ENCODE results near the gene POLD2.

Gene POLD2

DNA sequence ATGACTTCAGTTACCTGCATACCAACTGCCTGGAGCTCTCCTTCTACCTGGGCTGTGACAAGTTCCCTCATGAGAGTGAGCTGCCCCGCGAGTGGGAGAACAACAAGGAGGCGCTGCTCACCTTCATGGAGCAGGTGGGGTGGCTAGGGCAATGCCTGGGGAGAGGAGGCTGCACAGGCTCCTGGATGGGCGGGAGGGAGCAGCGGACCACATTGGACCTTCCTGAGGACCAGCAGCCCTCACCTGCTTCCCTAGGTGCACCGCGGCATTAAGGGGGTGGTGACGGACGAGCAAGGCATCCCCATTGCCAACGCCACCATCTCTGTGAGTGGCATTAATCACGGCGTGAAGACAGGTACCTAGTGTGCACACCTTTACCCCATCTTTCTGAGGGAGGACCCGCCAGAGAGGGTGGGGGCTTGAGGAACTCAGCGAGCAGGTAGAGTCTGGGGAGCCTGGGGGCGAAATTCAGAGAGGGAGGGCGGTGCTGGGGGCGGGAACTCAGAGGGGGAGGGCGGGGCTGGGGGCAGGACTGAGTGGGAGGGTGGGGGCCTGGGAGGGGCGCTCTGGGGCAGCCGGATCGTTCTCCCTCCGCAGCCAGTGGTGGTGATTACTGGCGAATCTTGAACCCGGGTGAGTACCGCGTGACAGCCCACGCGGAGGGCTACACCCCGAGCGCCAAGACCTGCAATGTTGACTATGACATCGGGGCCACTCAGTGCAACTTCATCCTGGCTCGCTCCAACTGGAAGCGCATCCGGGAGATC lies 10.2 kb downstream of the POLD2 start:
- DNase-seq: no peak

DNA sequence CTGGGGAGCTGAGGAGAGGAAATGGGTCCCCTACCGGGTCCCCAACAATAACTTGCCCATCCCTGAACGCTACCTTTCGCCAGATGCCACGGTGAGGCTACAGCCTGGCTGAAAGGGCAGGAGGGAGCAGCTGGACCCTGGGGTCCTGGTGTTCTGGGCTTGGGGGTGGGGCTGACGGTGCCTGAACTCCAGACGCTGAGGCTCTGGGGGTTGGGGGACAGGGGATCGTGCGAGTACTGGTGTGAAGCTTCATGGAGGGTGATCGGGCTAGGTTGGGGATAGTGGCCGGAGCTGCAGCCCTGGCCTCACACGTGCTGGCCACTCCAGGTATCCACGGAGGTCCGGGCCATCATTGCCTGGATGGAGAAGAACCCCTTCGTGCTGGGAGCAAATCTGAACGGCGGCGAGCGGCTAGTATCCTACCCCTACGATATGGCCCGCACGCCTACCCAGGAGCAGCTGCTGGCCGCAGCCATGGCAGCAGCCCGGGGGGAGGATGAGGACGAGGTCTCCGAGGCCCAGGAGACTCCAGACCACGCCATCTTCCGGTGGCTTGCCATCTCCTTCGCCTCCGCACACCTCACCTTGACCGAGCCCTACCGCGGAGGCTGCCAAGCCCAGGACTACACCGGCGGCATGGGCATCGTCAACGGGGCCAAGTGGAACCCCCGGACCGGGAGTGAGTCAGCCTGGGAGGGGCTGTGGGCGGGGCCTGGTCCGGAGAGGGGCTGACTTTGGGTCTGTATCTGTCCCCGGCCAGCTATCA lies 10.9 kb downstream of the POLD2 start:
- no peak for DNase-seq

DNA sequence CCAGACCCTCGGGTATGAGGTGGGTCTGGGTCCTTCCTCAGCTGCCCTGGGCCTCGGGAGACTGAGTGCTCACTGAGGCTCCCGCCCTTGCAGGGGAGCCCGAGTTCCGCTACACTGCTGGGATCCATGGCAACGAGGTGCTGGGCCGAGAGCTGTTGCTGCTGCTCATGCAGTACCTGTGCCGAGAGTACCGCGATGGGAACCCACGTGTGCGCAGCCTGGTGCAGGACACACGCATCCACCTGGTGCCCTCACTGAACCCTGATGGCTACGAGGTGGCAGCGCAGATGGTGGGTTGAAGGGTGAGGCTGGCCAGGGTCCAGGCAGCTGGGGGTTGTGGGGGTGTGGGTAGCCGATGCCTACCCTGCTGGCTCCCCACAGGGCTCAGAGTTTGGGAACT lies 11.6 kb downstream of the POLD2 start:
- DNase-seq: no peak

DNA sequence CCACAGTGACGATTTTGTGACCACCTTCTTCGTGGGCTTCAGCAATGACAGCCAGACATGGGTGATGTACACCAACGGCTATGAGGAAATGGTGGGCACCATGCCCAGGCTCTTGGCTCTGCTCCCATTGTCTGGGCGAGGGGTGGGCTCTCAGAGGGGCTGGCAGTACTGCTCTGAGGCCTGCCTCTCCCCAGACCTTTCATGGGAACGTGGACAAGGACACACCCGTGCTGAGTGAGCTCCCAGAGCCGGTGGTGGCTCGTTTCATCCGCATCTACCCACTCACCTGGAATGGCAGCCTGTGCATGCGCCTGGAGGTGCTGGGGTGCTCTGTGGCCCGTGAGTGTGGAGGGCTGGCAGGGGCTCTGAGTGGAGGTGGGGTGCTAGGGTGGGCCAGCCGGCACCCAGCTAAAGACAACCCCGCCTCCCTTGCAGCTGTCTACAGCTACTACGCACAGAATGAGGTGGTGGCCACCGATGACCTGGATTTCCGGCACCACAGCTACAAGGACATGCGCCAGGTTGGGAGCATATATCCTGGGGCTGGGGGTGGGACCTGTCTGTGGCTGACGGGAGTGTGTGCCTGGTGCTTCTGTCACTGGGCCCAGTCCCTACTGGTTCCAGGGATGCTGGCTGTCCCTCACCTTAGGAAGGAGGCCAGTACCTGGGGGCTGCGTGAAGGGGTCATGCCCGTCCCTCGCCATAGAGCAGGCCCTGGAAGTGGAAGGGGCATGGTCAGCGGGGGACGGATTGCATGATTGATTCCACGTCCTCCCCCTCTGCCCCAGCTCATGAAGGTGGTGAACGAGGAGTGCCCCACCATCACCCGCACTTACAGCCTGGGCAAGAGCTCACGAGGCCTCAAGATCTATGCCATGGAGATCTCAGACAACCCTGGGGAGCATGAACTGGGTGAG lies 12.4 kb downstream of the POLD2 start:
- DNase-seq: no peak

DNA sequence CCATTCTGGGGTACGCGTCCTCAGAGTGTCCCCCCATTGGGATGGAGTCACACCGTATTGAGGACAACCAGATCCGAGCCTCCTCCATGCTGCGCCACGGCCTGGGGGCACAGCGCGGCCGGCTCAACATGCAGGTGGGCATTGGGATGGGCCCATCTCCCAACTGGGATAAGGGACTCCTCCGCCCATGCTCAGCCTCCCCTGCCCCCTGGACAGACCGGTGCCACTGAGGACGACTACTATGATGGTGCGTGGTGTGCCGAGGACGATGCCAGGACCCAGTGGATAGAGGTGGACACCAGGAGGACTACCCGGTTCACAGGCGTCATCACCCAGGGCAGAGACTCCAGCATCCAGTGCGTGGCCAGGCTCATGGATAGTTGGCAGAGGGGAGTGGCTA lies 13.4 kb downstream of the POLD2 start:
- no peak for DNase-seq

DNA sequence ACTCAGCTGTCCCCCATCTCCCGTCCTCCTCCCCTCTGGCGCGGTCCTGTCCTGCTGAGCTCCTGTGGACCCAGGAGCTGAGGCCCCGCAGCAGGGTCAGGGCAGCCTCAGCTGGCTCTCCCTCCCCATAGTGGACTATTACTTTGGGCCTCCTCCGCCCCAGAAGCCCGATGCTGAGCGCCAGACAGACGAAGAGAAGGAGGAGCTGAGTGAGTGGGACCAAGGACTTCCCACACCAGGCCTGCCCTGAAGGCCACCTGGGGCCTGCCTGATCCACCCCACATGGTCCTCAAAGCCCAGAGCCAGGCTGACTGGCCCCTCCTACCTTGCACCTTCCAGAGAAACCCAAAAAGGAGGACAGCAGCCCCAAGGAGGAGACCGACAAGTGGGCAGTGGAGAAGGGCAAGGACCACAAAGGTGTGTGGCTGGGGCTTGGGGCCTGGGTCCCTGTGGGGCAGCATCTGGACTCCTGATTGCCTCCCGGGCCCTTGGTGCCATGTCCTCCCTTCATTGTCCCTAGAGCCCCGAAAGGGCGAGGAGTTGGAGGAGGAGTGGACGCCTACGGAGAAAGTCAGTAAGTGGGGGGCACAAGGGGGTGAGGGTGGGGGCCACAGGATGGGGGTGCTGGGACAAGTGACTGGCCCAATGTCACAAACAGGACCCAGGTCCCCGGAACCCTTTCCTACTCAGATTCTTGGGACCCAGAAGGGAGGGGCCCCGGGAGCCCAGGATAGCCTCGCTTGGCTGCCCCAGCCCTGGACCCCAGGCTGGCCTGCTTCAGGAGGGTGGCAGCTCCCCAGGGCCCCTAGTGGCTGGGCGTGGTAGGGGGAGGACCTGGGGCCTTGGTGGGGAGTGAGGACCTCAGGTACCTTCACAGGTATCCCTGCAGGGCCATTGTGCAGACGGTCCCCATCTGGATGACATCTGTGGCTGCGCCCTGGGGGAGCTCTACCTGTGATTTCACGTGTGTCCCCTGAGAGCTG lies 14.3 kb downstream of the POLD2 start:
- DNase-seq: no peak

DNA sequence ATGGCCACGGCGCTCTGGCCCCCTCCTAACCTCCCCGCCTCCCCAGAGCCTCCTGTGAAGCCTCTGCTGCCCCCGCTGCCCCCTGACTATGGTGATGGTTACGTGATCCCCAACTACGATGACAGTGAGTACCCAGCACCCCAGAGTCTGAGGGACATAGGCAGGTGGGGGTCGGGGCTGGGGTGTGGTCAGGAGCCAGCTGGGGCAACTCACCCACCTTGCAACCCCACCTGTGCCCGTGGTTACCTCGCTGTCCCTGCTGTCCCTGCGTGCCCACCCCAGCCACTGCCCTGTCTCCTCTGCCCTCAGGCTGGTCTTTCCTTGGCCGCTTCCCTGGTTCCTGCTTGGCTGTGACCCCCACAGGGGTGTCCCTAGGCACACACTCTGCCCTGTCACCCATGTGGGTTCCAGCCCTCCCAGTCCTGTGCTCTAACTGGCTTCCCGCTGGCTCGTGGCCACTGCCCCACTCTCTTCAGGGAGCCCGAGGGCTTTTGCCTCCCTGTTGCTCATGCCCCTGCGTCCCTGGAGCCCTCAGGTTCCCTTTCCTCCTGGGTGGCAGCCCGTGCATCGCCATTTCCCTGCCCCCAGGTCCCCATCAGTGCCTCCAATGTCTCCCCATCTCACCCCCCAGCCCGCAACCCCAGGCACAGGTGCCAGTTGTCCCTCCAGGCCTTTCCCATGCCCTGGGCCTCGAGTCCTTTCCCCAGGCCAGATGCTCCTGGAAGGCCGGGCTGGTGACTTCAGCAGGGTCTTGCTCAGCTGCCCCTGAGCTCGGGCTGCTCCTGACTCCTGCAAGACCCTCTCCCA lies 15.2 kb downstream of the POLD2 start:
- no peak for DNase-seq

DNA sequence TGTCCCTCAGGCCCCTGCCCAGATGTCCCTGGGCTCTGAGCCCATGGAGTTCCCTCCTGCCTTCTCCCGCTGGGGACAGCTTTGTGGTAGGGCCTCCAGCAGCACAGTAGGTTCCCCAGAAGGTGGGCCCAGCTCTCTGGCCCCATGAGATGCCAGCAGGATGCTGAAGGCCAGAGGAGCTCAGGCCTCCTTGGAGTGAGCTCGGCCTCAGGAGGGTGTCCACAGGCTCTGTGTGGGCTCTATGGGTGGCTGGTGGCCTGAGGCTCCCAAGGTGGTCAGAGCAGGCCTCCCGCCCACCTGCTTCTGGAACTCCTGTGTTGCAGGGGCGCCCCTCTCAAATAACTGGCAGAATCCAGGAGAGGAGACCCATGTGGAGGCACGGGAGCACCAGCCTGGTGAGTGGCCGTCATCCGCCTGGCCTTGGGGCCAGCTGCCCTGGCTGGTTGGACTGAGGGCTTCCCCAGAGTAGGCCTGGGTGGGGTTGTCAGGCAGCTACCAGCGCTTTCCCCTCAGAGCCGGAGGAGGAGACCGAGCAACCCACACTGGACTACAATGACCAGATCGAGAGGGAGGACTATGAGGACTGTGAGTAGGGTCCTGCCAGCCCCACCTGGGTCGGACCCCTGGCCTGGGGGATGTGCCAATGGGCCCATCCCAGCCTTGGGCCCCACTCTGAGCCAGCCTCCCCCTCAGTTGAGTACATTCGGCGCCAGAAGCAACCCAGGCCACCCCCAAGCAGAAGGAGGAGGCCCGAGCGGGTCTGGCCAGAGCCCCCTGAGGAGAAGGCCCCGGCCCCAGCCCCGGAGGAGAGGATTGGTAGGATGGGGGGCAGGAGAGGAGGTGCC lies 16.0 kb downstream of the POLD2 start:
- DNase-seq: no peak

DNA sequence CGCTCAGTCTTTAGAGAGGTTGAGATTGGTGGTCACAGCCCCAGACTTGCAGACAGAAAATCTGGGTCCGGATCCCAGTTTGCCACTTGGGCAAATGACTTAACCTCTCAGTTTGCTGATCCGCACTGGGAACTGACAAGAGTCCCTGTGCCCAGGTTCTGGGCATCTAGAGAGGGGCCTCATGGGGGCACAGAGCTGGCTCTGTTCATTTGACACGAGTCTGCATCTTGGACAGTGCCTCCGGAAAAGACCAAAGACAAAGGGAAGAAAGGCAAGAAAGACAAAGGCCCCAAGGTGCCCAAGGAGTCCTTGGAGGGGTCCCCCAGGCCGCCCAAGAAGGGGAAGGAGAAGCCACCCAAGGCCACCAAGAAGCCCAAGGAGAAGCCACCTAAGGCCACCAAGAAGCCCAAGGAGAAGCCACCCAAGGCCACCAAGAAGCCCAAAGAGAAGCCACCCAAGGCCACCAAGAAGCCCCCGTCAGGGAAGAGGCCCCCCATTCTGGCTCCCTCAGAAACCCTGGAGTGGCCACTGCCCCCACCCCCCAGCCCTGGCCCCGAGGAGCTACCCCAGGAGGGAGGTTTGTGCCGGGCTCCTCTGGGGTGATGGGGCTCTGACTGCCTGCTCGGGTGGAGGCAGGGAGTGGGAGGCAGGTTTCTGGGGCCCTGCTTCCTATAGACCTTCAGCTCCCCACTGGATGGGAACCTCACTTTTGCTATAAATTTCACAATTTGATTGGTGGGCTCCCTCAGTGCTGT lies 16.9 kb downstream of the POLD2 start:
- no peak for DNase-seq

DNA sequence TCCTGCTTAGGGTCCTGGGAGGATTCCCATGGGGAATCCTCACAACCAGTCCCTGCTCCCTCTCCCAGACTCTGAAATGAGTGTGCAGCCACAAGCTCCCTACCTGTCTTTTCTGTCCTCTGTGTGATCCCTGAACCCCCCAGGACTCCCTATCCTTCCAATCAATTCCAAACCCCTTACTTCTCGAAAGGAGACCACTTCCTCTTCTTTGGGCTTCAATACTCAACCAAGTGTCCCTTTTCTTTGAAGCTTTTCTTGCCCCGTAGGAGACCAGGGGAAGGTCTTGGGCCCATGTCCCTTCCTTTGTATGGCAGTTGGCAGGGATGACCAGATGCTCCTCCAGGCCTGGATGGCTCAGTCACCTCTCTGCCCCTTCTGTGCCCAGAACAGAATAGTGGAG lies 17.5 kb downstream of the POLD2 start:
- no peak for DNase-seq

DNA sequence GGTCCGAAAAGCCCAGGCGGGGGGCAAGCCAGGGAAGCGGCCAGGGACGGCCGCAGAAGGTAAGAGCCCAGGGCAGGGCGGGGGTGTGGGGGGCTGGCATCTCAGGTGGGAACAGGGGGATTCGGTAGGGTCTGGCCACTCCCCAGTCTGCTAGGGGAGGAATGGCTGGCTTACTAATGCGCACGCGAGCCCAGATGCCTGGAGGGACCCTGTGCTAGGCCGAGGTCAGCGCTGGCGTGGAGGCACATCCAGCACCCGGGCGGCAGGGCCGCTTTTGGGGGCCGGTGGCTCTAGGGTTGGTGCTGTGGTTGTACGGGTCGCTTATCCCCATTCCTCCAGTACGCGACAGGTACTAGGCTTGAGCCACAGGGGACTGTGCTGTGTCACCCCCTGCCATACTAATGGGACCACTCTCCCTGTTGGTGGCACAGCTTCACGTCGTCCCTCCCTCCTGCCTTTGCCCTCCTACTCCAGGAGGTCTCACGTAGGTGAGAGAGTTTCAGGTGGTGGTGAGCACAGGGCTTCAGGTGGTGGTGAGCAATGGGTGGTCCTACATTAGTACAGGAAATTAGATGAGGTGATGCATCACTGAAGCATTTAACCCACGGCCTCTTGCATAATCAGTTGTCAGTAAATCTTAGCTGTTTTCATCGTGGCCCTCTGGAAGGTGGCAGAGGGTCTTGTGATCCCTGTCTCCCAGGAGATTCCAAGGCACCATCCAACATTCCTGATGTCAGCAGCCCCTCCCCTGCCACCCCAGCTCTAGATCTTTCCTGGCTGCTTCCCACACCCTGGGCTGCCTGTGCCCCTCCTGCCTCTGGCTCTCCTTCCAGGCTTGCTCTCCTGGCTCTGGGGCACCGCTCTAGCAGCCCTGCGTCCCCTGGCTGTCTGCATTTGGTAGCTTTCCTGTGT lies 18.2 kb downstream of the POLD2 start:
- DNase-seq: peak; percentile 72

DNA sequence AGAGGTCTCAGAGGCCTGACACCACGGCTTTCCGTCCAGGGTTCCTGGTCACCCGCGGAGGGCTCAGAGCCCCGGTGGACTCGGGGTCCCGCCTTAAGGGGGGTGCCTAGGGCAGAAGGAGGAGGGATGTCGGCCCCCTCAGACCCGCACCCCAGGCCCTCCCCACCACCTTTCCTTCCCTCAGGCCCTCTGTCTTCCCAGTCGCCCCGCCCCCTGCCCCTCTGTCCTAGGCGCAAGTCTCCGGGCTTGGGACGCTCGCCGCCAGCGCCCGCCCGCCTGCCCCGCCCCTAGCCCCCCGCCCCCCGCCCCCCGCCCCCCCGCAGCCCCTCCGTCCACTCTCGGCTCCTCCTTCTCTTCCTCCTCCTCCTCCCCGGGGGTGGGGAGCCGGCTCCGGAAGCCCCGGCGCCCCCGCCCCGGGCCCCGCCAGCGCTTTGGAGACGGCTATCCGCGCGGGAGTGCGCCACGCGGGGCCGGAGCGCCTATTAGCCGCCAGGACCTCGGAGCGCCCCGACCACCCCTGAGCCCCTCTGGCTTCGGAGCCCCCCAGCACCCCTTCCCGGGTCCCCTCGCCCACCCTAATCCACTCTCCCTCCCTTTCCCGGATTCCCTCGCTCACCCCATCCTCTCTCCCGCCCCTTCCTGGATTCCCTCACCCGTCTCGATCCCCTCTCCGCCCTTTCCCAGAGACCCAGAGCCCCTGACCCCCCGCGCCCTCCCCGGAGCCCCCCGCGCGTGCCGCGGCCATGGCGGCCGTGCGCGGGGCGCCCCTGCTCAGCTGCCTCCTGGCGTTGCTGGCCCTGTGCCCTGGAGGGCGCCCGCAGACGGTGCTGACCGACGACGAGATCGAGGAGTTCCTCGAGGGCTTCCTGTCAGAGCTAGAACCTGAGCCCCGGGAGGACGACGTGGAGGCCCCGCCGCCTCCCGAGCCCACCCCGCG lies 19.2 kb downstream of the POLD2 start, which contains the start of gene AEBP1:
Gene AEBP1 (plus strand): TSS at position 423 of the 937 bp plus-strand sequence. CDS start 321 bp downstream, at position 744.
- no peak for DNase-seq

DNA sequence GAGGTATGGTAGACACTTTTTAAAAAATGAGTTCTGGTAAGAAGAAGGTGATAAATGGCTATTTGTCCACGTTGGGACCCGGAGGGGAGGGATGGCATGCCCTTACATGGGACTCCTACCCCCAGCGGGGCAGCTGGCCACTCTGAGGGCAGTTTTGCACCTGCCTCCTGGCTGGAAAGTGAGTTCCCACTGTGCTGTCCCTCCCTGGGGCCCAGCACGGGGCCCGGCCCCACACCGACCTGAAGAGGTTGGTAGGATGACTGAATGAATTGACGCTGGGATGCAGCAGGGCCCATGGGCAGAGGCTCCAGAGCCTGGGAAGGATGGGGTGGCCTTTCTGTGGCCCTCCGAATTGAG lies 19.8 kb downstream of the POLD2 start:
- no peak for DNase-seq

DNA sequence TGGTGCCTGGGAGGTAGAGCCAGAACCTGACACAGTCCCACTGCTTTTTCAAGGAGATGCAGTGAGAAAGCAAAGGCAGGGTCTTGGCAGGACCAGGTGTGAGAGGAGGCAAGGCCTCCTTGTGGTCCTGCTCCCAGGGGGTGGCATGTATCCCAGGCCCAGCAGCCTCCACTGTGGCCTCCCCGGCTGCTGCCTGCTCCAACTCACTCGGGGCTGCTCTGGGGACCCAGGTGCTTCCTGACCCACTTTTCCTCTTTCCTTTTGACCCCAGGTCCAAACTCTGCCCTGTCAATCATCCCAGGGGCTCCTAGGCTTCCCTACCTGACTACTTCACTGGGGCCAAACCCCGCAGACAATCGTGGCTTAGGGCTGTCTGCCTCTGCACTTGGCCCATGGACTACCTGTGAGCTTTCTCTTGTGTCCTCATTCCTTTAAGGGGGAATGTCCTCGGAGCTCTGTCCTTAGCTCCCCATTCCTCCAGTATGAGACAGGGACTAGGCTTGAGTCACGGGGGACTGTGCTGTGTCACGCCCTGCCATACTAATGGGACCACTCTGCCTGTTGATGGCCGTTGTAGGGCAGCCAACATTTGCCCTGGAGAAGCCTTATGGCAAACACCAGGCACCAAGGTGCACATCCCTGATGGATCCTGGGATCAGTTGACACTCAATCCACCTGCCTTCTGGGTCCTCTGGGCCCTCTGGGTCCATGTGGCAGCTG lies 20.3 kb downstream of the POLD2 start:
- DNase-seq: no peak

DNA sequence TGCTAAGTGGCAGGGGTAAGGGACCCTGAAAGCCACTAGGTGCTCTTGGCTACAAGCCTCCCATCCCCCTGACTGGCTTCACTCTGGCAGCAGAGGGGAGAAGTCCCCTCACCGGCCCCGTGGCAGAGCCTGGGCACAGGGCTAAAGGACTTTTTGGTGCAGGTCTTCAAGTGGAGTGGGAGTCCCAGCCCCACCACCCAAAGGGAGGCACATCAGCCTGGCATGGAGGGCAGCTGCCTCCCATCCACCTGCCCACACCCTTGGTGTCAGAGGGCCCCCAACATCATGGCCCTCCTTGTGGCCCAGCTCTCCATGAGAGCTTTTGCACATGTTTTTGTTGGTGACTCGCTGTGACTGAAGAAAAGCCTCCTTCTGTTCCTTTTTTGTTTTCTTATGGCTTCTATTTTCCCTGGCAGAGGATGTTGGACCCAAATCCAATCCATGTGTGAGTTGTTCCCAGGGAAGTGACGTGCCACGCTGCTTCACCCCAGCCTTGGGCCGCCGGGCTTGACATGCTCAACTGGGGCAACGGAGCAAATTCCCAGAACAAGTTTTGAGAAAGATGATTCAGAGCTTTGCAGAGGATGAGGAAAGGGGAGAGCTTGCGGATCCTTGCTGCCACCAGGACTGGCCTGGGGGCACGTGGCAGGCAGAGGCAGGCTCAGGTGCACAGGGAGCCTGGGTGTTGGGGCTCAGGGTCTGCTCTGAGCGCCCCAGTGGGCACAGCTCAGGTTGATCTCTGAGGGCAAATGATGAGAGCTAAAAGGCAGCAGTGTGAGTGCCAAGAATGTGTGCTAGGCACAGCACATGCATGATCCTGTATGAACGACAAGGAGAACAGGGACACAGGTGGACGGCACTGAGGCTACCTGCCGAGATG lies 21.1 kb downstream of the POLD2 start:
- no peak for DNase-seq
